Activated CD4-positive, alpha-beta T cell treated with anti-CD3 and anti-CD28 coated beads, Interleukin-2, amount 10 ng/mL, durations not matched to agents 7 days and 5 days (primary cell): ENCODE data around the gene CTSO. TPM values are rescaled to one million over a fixed set of nuclear protein-coding genes. Genes with fewer than 3 reads are reported as not detected.

Source experiments
- CTCF ChIA-PET: fragments of 350-600 bp; sonication (Branson Sonifier 250); formaldehyde crosslinking; loops from one replicate; lab custom pipeline; 2021; ENCODE audit warnings: antibody characterized with exemption; lab: Charles Lee
- POLR2A ChIA-PET: fragments of 350-600 bp; sonication (Branson Sonifier 250); formaldehyde crosslinking; loops from one replicate; lab custom pipeline; 2021; ENCODE audit warnings: antibody characterized with exemption; lab: Charles Lee
- DNase-seq: peaks from one replicate; pipeline ENCODE4 v3.0.0-alpha.2; 2020
- H3K27ac Mint-ChIP-seq: one replicate; pipeline ENCODE4 v1.8.0; 2021; ENCODE audit warnings: mild to moderate bottlenecking, moderate library complexity, mixed read lengths
- H3K27me3 Mint-ChIP-seq: one replicate; pipeline ENCODE4 v1.8.0; 2021; ENCODE audit warnings: mixed read lengths
- H3K36me3 Mint-ChIP-seq: one replicate; pipeline ENCODE4 v1.8.0; 2021; ENCODE audit warnings: low read depth, mixed read lengths
- H3K4me1 Mint-ChIP-seq: one replicate; pipeline ENCODE4 v1.8.0; 2021; ENCODE audit warnings: mixed read lengths
- H3K4me3 Mint-ChIP-seq: one replicate; pipeline ENCODE4 v1.8.0; 2021; ENCODE audit warnings: mild to moderate bottlenecking, moderate library complexity, mixed read lengths
- H3K9me3 Mint-ChIP-seq: one replicate; pipeline ENCODE4 v1.8.0; 2021; ENCODE audit warnings: mixed read lengths
- total RNA-seq, 2 experiments: library from RNA; stranded (reverse); gene quantifications; one replicate each; pipeline ENCODE4 v1.2.3, GENCODE V29; 2021

CTSO gene
- total RNA-seq, 2 experiments from 2014 or later, result 5.5 to 6.2 TPM

DNA sequence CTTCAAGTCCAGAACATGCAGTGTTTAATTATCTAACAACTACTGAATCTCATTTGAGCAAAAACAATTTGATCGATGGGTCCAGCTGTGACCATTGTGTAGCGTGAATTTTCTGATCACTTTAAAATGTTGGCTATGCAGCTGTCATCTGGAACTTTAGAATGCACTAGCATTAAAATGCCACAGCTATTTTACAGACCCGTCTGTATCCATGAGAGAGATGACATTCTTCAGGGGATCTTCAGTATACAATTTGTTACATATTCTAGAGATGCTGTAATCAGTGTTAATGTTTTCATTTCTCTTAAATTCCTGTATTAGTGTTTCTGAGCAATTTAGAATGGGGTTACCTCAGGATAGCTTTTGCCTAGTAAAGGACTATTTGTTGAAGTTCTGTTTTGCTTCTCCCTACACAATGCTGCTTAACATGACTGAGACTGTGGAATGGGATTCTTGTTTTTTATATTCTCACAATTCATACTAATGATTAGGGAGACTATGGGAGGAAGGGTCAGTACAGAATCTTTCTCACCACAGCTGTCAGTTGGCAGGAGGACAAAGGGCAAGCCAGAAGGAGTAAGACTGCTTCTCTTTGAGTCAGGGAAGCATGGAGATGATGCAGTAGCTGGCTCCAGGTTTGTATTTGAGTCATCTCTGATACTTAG is 13.2 kb upstream of the CTSO start:
- Mint-ChIP-seq H3K4me1 (peaks cover 4% of the 10 kb centered on the region), H3K27ac (no peak overlapping the region), H3K27me3 (no peaks in the 10 kb centered on the region), H3K9me3 (peaks cover 3% of the 10 kb centered on the region), H3K4me3 (no peak overlapping the region), H3K36me3 (no peaks in the 10 kb centered on the region)
- ChIA-PET CTCF (no interaction called here), POLR2A (no interaction called here)
- no peak for DNase-seq

DNA sequence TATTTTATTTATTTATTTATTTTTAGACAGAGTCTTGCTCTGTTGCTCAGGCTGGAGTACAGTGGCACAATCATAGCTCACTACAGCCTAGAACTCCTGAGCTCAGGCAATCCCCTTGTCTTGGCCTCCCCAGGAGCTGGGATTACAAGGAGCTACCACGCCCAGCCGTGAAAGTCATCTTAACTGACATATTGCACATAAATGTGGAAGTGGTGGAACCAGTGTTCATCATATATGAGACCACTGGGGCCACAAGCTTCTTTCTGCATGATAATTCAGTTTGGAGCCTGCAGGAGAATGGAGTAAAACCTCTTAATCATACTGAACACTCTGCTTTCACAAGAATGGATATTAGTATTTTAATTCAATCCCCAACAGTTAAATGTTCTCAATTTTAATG is 12.5 kb upstream of the CTSO start:
- Mint-ChIP-seq H3K4me3 (no peak overlapping the region), H3K9me3 (peaks cover 3% of the 10 kb centered on the region), H3K27ac (no peak overlapping the region), H3K4me1 (peaks cover 4% of the 10 kb centered on the region), H3K27me3 (no peaks in the 10 kb centered on the region), H3K36me3 (no peaks in the 10 kb centered on the region)
- ChIA-PET CTCF (no interaction called here), POLR2A (no interaction called here)
- no peak for DNase-seq

DNA sequence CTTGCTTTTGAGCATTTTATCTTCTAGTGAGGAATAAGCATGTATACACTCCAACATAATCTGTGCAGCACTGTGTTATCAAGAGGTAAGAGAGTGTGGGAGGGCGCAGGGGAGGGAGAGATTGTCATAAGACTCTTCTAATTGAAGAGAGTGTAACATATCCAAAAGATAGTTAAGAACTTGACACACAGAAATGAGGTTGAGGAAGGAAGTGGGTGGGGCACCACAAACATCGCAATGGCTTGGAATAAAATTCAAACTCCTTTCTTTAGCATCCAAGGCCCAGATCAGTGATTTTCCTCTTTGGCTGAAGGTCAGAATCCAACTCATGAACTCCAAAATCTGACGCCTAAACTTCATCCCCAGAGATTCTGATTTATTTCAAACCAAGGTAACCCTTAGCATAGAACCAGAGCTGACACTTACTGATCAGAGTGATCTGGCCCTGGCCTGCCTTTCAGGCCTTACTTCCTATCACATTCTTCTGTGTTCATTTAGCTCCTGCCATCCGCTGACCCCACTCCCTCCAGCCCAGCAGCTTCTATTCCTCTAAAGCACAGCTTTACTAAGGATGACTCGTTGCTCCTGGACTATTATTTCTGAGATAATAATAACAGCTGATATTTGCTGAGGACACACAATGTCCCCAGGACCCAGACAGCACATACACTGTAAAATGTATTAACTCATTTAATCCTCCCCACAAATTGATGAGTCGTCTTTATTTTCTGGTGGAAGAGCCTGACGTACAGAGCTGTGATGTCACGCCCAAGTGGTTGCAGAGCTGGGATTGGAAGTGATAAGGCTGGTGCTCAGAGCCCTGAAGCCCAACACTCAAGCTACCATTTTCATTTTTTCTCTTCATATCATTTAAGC is 10.6 kb upstream of the CTSO start:
- H3K27me3 Mint-ChIP-seq, result no peaks in the 10 kb centered on the region

DNA sequence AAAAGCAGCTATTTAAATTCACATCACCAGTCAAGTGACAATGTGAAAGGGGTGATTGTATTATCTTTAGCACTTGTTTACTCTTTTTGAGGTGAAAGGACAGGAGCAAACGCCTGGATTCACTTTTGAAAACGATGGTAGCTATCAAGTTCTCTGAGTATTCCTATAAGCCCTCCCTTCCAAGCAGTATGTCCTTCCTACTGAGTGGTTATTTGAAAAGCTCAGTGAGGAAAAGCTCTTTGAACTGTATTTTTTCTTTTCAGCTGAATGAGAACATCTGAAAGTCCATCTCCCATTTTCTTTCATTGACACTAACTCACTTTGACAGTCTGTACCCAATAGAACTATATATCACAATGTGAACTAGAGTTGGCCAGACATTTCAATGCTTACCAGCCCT is 9.1 kb upstream of the CTSO start:
- Mint-ChIP-seq H3K9me3 (no peaks in the 10 kb centered on the region), H3K4me3 (no peak overlapping the region), H3K27me3 (no peaks in the 10 kb centered on the region), H3K27ac (no peak overlapping the region), H3K4me1 (peaks cover 4% of the 10 kb centered on the region), H3K36me3 (no peaks in the 10 kb centered on the region)
- DNase-seq, result no peak
- ChIA-PET POLR2A (no interaction called here), CTCF (no interaction called here)

More for the DNA sequence above, 10.6 kb upstream of the CTSO start:
- peaks cover 3% of the 10 kb centered on the region for H3K9me3 Mint-ChIP-seq
- no peak overlapping the region for H3K4me3 Mint-ChIP-seq
- peaks cover 4% of the 10 kb centered on the region for H3K4me1 Mint-ChIP-seq
- no peak overlapping the region for H3K27ac Mint-ChIP-seq
- no peaks in the 10 kb centered on the region for H3K36me3 Mint-ChIP-seq
- no peak for DNase-seq
- ChIA-PET POLR2A (no interaction called here), CTCF (no interaction called here)

DNA sequence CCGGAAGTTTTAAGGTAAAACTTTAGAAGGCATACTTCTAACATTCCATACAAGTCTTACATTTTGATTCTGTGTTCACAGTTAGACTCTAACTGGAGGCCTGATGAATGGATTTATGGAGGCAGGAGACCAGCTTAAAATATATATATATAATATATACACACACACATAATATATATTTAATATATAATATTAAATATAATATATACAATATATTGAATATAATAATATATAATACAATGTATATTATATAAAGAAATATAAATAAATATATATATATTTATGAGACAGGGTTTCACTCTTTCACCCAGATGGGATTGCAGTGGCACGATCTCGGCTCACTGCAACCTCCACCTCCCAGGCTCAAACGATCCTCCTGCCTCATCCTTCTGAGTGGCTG is 7.9 kb upstream of the CTSO start:
- H3K4me3 Mint-ChIP-seq, result no peak overlapping the region
- DNase-seq, result no peak
- H3K36me3 Mint-ChIP-seq, result no peaks in the 10 kb centered on the region
- peaks cover 6% of the 10 kb centered on the region for H3K27me3 Mint-ChIP-seq
- no peaks in the 10 kb centered on the region for H3K9me3 Mint-ChIP-seq
- CTCF ChIA-PET, result no interaction called here
- POLR2A ChIA-PET, result no interaction called here
- H3K27ac Mint-ChIP-seq, result no peak overlapping the region
- peaks cover 4% of the 10 kb centered on the region for H3K4me1 Mint-ChIP-seq

DNA sequence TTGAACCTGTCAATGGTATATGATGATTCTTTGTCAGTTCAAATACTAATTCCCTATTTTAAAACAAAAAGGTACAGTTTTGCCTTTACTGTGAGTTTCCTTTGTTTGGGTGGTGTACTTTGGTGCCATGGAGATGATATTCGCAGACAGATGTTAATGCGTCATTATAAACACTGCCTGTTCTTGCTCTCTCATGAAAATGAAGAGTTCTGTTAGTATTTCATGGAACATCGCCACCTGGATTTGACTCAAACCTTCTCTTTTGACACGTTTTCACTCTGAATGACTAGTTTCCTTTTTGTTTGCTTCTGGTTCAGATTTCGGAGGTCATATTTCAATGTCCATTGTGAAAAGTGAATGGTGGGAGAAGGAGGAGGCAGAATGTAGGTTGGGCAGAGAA is 6.9 kb upstream of the CTSO start:
- peaks cover 7% of the 10 kb centered on the region for H3K27me3 Mint-ChIP-seq
- no peak overlapping the region for H3K4me3 Mint-ChIP-seq
- H3K9me3 Mint-ChIP-seq, result no peaks in the 10 kb centered on the region
- H3K36me3 Mint-ChIP-seq, result no peaks in the 10 kb centered on the region
- no peak overlapping the region for H3K27ac Mint-ChIP-seq
- CTCF ChIA-PET, result no interaction called here
- POLR2A ChIA-PET, result no interaction called here
- no peak for DNase-seq
- peaks cover 4% of the 10 kb centered on the region for H3K4me1 Mint-ChIP-seq

DNA sequence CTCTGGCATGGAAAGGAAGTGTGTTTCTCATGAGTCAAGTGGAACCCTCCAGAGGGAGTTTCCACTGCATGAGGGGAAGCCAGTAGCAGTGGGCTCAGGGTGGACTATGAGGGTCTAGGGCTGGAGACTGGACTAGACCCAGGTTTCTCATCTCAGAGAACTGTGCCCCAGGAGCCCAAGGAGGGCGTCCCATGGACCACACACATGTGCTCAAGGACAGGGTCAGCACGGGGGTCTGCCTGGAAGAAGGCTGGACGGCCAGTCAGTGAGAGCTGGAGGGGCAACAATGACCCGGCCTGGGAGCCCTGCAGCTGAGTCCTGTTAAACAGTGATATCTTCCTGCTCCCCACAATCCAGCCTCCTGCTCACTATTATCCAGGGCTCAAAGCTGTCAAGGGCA is 5.8 kb upstream of the CTSO start:
- peaks cover 6% of the 10 kb centered on the region for H3K4me1 Mint-ChIP-seq
- no peak for DNase-seq
- no peaks in the 10 kb centered on the region for H3K36me3 Mint-ChIP-seq
- CTCF ChIA-PET, result no interaction called here
- no peaks in the 10 kb centered on the region for H3K9me3 Mint-ChIP-seq
- POLR2A ChIA-PET, result no interaction called here
- H3K27me3 Mint-ChIP-seq, result peaks cover 7% of the 10 kb centered on the region
- no peak overlapping the region for H3K27ac Mint-ChIP-seq
- H3K4me3 Mint-ChIP-seq, result no peak overlapping the region

DNA sequence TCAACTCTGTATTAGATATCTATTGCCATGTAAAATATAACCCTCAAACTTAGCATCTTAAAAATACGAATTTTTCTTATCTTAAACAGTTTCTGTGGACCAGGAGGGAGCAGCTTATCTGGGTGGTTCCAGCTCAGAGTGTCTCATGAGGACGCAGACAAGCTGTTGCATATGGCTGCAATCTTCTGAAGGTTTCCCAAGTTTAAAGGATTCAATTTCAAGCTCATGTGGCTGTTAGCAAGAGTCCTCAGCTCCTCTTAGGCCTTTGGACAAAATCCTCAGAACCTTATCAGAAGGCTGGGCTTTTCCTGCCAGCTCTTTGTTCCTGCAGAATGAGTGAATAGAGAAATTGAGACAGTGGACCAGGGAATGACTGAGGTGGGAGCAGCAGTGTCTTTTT is 2.8 kb upstream of the CTSO start:
- ChIA-PET POLR2A (no interaction called here), CTCF (interaction anchor here (0.7 kb wide), 1 partner anchor 8 kb away, joined by 3 read pairs; no protein-coding TSS in a partner anchor)
- Mint-ChIP-seq H3K27me3 (peaks cover 7% of the 10 kb centered on the region), H3K36me3 (no peaks in the 10 kb centered on the region), H3K4me1 (peaks cover 17% of the 10 kb centered on the region), H3K9me3 (no peaks in the 10 kb centered on the region), H3K4me3 (no peak overlapping the region), H3K27ac (no peak overlapping the region)
- DNase-seq, result no peak

DNA sequence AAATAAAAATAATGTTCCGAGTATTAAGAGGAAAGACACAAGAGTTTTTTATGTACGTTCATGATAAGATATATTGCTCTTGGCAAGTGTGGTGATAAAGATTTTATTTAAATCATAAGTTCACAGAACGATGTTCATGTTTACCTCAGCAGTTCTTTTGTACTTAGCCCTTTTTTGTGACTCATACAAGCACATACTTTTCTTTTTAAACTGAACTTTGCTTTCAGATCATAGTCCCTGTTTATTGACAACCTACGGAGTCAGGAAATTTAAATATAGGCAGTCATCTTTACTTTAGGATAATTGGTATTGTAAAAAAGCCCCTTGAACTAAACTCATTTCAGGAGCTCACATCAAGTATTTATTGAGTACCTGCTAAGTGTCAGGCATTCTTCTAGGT is 1.3 kb upstream of the CTSO start:
- ChIA-PET POLR2A (no interaction called here), CTCF (no interaction called here)
- peaks cover 7% of the 10 kb centered on the region for H3K27me3 Mint-ChIP-seq
- peaks cover 17% of the 10 kb centered on the region for H3K4me1 Mint-ChIP-seq
- H3K9me3 Mint-ChIP-seq, result no peaks in the 10 kb centered on the region
- no peak for DNase-seq
- no peak overlapping the region for H3K4me3 Mint-ChIP-seq
- no peaks in the 10 kb centered on the region for H3K36me3 Mint-ChIP-seq
- peak overlapping the region; percentile 100 for H3K27ac Mint-ChIP-seq

DNA sequence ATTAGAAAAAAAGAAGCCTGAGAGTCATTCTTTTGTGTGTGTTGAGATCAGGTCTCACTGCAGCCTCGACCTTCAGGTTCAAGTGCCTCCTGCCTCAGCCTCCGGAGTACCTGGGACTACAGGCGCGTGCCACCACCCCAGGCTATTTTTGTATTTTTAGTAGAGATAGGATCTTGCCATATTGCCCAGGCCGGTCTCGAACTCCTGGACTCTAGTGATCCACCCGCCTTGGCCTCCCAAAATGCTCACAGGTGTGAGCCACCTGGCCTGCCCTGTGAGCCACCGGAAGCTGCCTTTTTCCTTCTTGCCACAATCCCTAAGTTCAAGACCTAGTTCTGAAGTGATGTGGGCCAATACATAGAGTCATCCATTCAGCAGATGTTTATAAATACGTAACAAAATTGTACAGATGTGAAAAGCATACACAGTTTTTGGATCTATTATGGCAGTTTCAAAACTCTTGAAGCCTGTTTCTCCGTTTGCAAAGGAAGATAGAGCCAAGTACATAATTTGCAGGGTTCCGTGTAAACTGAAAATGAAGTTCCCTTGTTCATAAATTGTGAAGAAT is 536 bp upstream of the CTSO start:
- H3K4me1 Mint-ChIP-seq, result peaks cover 17% of the 10 kb centered on the region
- no peak for DNase-seq
- POLR2A ChIA-PET, result interaction anchor here (0.6 to 1.4 kb wide), 2 partner anchors 144 to 580 kb away, joined by 3 to 10 read pairs; no protein-coding TSS in a partner anchor
- peak overlapping the region; percentile 98 for H3K4me3 Mint-ChIP-seq
- peak overlapping the region; percentile 100 for H3K27ac Mint-ChIP-seq
- peaks cover 7% of the 10 kb centered on the region for H3K27me3 Mint-ChIP-seq
- CTCF ChIA-PET, result interaction anchor here (0.9 to 1.4 kb wide), 3 partner anchors 9 to 553 kb away, joined by 3 to 7 read pairs (median 4); no protein-coding TSS in a partner anchor
- no peaks in the 10 kb centered on the region for H3K9me3 Mint-ChIP-seq
- H3K36me3 Mint-ChIP-seq, result no peaks in the 10 kb centered on the region

DNA sequence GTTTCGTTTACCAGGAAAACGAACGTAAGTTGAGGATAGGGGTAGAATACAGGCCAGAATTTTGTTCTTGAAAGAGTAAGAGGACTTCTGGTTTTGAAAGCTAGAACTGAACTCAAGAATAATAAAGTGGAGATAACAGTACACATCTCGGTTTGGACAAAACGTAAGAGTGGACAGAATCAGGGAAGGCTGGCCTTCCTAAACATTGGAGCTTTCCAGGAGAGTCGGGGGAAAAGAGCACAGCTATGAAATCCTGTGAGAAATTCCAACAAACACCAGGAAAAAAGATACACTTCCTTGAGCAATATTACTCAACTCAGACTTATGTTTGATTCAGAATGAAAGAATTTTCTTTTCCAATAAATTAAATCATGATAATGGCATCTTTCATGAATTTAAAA is 1.2 kb downstream of the CTSO start:
- H3K27me3 Mint-ChIP-seq, result peaks cover 6% of the 10 kb centered on the region
- no peaks in the 10 kb centered on the region for H3K9me3 Mint-ChIP-seq
- ChIA-PET POLR2A (no interaction called here), CTCF (interaction anchor here (0.6 to 1.1 kb wide), 2 partner anchors 21 to 25 kb away, joined by 3 to 5 read pairs; no protein-coding TSS in a partner anchor)
- DNase-seq, result no peak
- H3K4me3 Mint-ChIP-seq, result peak overlapping the region; percentile 56
- peaks cover 17% of the 10 kb centered on the region for H3K4me1 Mint-ChIP-seq
- no peaks in the 10 kb centered on the region for H3K36me3 Mint-ChIP-seq
- H3K27ac Mint-ChIP-seq, result no peak overlapping the region

DNA sequence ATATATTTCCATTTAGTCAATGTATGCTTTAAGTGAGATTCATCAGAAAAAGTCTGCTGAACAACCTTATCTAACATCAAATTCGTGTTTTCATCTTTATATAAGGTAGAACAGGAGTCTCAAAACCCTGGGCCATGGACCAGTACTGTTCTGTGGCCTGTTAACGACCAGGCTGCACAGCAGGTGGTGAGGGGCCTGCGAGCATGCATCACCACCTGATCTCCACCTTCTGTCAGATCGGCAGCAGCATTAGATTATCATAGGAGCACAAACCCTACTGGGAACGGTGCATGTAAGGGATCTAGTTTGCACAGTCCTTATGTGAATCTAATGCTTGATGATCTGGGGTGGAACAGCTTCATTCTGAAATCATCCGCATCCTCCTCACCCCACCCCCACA is 3.2 kb downstream of the CTSO start:
- no peak for DNase-seq
- H3K4me1 Mint-ChIP-seq, result peaks cover 17% of the 10 kb centered on the region
- H3K9me3 Mint-ChIP-seq, result no peaks in the 10 kb centered on the region
- no peak overlapping the region for H3K4me3 Mint-ChIP-seq
- ChIA-PET CTCF (no interaction called here), POLR2A (no interaction called here)
- no peaks in the 10 kb centered on the region for H3K36me3 Mint-ChIP-seq
- H3K27me3 Mint-ChIP-seq, result no peaks in the 10 kb centered on the region
- H3K27ac Mint-ChIP-seq, result no peak overlapping the region

DNA sequence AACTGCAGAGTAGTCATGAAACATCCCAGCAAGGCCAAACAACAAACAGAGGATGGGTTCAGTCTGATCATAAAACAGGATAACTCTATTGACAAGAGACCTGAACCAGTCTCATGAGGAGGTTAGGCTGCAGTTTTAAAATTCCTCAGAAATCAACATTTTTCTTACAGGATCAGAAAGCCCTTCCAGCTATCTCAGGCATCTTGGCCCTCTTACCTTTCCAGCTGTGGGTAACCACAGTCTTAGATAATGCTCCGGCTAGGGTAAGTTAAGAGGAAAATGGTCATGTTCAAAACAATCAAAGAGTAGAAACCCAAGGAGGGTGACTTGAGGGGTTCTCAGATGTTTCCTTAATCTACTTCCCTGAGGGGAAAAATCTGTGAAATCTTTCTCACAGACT is 5.1 kb downstream of the CTSO start:
- CTCF ChIA-PET, result interaction anchor here (1.1 kb wide), 1 partner anchor 8 kb away, joined by 3 read pairs; no protein-coding TSS in a partner anchor

More for the DNA sequence above, 5.1 kb downstream of the CTSO start:
- Mint-ChIP-seq H3K27me3 (no peaks in the 10 kb centered on the region), H3K4me3 (no peak overlapping the region), H3K36me3 (no peaks in the 10 kb centered on the region), H3K4me1 (peaks cover 9% of the 10 kb centered on the region), H3K27ac (no peak overlapping the region), H3K9me3 (no peaks in the 10 kb centered on the region)
- POLR2A ChIA-PET, result no interaction called here
- DNase-seq, result no peak
